GM21367 (cell line): ENCODE data around the gene TCF15.

ENCODE experiments used
- ATAC-seq: cut with Tn5 transposase; IDR thresholded peaks from one replicate; pipeline ENCODE4 v1.9.1; 2021; ENCODE audit not compliant: unreplicated experiment

Gene TCF15, protein sequence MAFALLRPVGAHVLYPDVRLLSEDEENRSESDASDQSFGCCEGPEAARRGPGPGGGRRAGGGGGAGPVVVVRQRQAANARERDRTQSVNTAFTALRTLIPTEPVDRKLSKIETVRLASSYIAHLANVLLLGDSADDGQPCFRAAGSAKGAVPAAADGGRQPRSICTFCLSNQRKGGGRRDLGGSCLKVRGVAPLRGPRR

DNA sequence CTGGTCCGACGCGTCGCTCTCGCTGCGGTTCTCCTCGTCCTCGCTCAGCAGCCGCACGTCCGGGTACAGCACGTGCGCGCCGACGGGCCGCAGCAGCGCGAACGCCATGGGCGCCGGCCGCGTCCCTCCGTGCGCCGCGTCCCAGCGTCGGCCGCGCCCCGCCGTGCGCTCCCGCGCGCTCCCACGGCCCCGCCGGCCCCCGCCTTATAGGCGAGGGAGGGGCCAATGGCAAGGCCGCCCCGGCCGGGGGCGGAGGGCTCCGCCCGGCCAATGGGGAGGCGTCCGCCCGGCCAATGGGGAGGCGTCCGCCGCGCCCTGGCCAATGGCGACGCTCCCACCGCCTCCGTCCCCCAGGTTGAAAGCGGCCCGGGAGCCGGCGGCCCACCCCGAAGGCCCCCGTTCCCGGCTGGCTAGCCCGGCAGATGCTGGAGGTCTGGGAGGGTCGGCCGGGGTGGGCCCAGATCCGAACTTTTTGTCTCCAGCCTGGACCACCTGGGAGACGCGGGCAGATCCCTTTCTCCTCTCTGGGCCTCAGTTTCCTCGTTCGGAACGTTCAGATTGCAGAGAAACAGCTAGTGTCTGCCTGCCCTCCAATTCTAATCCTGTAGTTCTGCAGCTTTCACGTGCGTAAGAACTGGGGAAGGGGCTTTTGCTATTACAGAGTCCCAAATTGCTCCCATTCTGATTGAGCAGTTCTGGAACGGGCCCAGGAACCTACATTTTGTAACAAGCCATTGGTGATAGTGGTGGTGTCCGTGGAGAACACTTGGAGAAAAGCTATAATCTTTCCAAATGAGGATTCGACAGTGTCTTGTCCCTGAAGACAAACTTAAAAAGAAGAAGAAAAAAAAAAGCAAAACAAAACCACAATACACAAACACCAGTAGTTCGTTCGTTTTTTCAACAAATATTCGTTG, at the start of gene TCF15:
Gene TCF15 (minus strand): TSS at position 180 of the 917 bp plus-strand sequence. CDS start 72 bp downstream, at position 108.
- ATAC-seq = no peak

DNA sequence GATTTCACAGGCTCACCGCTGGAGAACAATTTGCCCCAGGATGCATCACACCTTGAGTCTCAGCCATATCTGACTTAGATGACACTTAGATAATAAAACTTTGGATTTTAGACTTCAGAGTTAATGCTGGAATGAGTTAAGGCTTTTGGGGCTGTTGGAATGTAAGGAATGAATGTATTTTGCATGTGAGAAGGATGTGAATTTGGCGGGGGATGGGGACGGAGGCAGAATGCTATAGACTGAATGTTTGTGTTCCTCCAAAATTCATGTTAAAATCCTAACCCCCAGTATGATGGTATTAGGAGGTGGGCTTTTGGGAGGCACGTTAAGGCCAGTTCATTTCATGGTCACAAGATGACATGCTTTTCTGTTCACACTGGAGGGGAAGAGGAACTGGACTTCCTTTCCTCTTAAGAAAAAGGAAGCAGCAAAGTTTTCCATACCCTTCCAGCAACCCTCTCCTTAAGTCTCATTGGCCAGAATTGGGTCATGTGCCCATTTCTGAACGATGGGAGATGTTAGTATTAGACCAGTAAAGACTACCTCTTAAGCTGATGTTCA, 48.7 kb upstream of the TCF15 start:
- no peak for ATAC-seq

DNA sequence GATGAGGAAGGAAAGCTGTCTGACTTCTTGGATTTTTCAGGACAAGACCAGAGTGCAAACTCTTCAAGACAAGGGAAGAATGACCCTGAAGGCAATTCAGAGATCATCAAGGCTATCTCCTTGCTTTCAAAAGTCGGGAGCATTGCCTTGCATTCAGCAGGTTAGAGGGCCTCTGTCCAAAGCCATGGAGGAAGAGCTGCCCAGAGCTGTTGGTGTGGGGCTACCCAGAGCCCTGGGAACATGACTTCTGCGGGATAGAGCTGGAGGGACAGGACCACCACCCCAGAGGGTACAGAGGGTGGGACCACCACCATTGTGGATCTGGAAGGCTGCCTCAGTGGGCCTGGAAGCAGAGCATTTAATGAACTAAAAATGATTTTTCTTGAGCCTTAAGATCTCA, 48.1 kb upstream of the TCF15 start:
- ATAC-seq = no peak

DNA sequence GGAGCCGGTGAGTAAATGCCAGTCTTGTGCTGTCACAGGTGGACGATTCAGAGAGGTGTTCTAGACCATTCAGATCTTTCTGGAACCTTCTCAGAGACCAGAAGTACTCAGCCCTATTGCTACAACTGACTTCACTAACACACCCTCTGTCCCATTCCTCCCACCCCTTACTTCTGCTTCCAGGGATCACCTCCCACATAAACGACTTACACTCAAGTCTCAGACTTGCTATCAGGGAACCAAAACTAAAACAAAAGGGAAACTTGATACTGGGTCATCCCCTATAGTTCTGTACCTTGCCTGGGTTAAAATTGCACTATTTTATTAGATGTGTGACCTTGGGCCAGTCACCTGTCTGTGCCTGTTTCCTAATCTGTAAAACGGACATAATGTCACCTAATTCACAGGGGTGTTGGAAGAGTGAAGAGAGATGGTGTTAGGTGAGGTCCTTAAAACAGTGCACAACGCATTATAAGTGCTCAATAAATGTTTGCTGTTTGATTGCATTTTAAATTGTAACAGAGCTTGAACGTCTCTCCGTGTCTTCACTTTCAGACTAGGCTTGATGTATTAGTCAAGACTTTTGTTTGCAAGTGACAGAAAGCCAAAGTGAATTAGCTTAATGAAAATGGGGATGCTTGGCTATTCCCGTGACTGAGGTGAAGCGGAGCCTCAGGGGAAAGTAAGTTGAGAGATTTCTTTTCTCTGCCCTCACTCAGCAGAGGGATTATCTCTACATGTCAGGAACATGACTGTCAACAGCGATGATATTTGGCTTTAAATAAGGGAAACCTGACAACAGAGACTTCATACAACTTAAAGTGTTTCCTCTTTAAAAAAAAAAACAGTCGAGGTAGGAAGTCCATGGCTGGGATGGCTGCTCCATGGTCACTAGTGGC, 45.9 kb upstream of the TCF15 start:
- ATAC-seq = no peak

DNA sequence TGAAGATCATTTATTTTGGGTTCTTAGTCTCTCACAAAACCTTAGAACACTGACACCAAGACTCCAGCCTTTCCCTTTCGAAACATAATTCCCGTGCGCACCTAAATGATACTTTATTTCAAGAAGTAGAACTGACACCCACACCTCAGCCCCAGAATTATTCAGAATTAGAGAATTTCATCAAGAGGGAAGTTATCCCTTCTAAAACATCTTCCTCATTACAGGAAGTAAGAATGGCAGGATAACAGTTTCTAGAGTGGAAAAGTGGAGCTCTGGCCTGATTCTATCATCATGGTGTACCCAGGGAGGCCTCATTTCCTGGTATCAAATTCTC, 44.3 kb upstream of the TCF15 start:
- ATAC-seq = no peak

DNA sequence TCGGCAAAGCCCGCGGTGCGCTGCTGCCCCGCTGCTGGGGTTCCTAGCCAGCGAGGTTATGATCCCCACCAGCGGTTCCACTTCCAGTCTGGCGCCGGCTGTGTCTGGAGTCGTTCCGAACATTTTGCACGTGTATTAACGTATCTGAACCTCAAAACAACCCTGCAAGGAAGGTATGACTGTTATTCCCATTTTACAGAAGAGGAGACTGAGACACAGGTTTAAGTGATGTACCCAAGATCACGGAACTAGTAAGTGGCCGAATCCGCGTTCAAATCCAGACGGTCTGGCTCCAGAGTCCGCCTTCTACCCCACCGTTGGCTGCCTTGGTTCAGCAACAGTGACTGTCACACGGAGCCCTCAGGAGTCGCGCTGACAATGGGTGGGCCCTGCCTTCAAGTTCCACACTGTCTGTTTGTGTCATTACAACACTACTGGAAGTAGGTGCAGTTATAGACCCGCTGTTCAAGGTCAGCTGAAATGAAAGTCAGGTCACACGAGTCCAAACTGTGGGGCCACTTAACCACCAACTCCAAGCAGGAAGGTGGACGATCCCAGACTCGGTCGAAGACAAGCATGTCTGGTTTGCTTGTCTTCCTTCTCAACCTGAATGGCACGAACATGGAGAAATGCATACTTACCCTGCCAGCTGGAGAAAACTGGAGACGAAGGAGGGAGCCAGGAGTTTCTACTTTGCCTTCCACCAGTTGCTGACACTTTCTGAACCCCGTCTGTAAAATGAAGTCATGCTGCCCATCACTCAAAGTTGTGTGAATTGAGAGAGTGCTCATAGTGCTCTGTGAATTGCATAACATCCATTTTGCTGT, 43.7 kb upstream of the TCF15 start:
- no peak for ATAC-seq

DNA sequence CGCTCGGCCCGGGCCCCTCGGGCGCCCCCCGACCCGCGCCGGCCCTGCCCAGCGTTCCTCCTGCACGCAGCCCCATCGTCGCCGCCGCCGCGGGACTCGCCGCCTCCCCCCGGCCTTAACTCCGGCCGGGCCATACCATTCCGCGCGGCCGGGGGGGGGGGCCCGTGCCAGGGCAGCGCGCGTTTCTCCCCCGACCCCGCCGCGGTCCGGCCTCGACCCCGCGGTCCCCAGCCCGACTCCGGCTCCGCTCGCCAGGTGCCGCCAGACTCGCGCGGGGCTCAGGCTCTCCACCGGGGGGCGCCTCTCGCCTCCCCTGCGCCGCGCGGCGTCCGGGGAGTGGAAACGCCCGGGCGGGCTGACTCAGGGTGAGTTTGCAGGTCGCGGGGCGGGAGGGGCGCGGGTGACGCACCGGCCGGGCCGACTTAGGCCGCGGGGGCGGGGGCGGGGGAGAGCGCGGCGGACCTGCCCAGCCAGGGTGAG, 43.0 kb upstream of the TCF15 start, which contains the start of gene SRXN1:
Gene SRXN1 (minus strand): TSS at position 91 of the 480 bp plus-strand sequence. CDS start 15 bp downstream, at position 76.
- ATAC-seq = peak; percentile 85

DNA sequence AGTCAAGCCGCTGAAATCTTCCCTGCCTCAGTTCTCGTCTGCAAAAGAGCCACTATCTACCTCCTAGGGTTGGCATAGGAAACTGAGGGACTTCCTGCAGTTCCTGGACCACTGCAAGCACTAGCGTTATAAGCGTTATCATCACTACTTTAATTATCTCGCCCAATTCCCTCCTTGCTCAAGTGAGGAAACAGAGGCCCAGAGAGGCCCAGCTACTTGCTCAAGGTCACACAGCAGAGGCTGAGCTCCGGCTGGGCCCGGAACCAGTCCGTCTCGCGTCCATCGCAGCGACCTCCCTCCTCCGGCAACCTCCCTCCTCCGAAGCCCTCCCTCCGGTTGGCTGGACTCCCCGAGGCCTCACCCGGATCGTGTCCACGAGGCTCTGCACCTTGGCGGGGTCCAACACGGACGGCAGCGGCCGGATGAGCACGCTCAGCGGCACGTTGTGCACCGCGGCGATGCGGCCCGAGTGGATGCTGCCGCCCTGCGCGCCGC, 42.6 kb upstream of the TCF15 start:
- no peak for ATAC-seq

DNA sequence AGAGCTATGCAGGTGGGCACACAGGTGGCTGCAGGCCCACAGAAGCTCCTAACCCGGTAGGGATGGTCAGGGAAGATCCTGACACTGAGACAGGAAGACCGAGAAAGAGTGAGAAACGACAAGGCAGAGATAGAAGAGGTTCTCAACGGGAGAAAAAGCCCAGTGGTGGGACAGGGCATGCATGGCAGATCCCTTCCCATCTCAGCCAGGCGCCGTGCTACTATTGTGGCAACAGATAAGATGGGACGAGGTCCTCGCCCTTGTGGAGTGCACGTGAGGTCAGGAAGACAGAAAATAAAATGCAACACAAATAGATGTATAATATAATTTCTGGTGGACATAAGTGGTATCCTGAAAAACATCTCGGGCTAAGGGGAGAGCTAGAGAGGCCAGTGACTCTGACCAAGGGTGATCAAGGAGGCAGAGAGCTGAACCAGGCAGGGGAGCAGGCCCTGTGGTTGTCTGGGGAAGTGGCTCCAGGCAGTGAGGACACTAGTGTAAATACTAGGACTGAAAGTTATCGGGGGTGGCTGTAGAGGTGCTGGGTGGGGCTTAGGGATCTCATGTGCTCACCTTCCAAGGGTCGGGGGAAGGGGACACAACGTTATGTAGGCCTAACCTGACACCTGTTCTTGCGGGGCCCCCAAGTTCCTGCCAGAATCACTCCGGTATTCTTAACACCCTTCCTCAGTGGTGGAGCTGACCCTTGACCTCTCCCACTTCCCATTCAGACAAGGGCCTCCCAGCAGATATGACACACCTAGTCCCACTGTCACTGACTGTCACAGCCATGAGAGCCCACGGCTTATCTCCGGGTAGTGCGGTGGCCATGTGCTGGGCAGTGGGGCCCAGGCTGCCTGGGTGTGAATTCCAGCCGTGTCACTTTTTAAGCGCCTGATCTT, 41.9 kb upstream of the TCF15 start:
- no peak for ATAC-seq

DNA sequence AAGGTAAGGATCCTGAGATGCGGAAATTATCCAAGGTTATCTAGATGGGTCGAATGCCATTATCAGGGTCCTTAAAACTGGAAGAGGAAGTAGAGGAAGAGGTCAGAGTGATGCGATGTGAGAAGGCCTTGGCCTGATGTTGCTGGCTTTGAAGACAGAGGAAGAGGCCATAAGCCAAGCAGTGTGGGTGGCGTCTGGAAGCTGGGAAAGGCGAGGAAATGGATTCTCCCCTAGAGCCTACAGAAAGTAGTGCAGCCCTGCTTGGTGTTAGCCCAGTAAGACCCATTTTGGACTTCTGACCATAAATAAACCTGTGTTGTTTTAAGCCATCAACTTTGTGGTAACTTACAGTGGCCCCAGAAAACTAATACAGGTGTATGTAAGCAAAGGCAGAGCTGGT, 40.8 kb upstream of the TCF15 start:
- no peak for ATAC-seq

DNA sequence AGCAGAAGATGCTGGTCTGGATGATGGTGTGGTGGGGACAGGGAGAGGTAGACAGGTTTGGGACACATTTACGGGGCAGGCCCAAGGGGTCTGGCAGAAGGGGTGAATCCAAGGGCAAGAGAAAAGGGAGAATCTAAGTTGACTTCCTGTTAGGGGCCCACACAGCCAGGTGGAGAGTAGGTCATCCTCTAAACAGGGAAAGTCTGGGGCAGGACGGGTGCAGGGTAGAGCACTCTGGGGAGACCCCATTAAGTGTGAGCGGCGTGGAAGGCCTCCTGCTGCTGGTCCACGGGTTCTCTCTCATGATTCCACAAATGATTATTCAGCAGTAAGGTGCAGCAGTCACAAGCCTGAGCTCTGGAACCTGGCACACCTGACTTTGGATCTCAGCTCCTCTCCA, 40.2 kb upstream of the TCF15 start:
- no peak for ATAC-seq

DNA sequence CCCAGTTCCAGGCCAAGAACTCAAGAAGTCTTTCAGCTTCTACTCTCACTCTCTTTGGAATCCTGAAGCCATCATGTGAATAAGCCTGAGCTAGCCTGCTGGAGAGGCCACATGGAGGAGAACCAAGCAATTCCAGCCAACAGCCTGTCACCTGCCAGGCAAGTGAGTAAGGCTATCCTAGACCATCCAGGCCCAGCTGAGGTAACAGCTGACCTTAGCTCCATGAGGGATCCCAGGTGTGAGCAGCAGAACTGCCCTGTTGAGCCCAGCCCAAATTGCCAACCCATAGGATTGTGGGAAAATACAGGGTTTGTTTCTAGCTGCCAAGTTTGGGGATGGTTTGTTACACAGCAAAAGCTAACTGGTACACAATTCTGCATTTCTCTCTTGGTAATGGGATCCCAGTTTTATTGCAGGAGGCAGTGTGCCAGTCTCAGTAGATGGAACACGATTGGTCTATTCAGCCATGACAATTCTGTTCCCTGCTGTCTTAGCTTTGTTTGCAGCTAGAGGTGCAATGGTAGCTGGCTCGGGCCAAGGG, 37.4 kb upstream of the TCF15 start:
- ATAC-seq = no peak

DNA sequence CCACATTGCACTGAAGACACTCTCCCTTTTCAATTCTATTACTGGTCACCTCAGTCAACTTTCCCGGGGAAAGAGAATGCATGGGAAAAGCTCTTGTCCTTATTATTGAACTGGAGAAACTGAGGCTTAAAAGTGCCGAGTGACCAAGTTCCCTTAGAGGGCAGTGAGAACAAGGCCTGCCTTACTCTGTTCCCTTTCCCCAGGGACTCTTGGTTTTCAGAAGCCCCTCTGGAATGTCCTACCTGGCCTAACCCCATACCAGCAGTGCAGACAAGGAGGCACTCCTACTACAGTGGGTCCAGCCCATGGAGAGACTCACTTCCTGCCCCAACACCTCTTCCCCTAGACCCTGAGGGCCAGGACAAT, 36.7 kb upstream of the TCF15 start:
- ATAC-seq = no peak

DNA sequence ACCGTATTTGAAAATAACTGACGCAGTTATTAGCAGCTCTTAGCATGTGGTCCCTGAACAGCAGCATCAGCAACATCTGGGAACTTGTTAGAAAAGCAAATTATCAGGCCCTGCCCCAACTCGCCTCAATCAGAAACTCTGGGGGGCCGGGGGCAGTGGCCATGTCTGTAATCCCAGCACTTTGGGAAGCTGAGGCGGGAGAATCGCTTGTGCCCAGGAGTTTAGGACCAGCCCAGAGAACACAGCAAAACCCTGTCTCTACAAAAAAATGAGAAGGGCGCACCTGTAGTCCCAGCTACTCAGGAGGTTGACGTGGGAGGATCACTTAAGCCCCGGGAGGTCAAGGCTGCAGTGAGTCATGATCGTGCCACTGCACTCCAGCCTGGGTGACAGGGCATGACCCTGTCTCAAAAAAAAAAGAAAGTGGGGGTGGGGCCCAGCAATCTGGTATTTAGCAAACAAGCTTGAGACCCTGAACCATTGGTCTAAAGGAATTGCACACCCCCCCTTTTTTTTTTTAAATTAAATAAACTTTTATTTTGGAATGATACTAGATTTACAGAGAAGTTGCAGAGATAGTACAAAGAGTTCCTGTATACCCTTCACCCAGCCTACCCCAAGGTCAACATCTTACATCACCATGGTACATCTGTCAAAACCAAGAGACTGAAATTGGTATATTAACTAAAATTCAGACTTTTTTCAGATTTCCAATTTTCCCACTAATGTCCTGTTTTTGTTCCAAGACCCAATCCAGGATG, 36.2 kb upstream of the TCF15 start:
- ATAC-seq = no peak

DNA sequence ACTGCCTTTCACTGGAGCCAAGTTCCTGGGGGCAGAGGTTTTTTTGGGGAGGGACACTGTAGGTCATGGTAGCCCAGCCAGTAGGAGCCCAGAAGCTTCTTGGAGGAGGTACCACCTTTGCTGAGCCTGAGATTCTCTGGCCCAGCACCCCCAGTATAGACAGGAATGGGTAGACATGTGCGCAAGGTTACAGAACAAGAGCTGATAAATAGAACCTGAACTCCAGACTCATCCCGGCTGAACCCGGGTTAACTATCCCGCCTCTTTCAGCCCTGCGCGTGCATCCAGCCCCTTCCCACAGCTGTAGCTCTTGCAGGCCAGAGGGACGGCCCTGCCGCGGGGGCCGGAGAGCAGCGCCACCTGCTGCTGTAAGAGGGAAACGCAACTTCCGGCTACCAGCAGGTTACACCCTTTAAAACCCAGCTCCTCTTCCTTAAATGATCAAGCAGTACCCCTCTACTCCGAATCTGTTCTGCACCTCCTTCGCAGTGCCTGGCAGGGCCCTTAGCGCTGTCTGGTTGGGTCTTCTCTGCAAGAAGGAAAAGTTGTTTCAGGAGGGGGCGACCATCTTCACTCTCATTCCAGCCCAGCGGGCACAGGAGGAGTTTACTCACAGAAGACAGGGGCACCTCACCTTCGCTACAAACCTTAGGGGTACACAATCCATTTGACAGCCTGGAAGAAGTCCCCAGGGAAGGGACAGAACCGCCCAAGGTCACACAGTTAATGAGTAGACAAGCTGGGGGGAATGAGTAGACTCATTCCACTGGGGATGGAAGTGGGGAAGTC, 35.4 kb upstream of the TCF15 start:
- peak; percentile 57 for ATAC-seq

DNA sequence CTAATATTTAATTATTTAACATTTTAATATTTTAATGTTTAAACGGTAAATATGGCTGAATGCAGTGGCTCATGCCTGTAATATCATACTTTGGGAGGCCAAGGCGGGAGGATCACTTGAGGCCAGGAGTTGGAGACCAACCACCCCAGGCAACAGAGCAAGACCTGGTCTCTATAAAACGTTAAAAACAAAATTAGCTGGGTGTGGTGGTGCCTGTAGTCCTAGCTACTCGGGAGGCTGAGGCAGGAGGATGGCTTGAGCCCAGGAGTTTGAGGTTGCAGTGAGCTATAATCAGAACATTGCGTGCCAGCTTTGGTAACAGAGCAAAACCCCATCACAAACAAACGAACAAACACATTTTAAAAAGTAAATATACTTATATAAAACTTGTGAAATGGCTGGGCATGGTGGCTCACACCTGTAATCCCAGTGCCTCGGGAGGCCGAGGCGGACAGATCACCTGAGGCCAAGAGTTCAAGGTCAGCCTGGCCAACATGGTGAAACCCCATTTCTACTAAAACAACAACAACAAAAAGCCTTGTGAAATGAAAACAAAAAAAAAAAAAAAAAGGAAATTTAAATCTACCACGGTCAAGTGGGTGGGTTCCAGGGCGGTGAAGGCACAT, 34.7 kb upstream of the TCF15 start:
- no peak for ATAC-seq
